Gastrocnemius medialis (tissue), 4 donors: Measurements from ENCODE around the gene GID8.

Experiments used
- POLR2A ChIP-seq, 2 donors: fragments of 450-650 bp; IDR thresholded peaks; one replicate each; pipeline ENCODE4 v1.6.1; 2017; ENCODE audit warnings: antibody characterized with exemption in 2 of 2, mild to moderate bottlenecking in 2 of 2, moderate library complexity in 2 of 2
- TF ChIP-seq, protein P1 (sequence below), 5 experiments: fragments of 450-650 bp in 3 of 5; fragments of 200-600 bp in 2 of 5; sonication (generic) in 2 of 5; IDR thresholded peaks in 4 of 5; conservative IDR thresholded peaks in 1 of 5; 1 replicate in 4 of 5; 2 replicates in 1 of 5; pipeline ENCODE4 v1.5.1; 2016 to 2019; ENCODE audit warnings: antibody characterized with exemption in 5 of 5, mild to moderate bottlenecking in 3 of 5, moderate library complexity in 3 of 5

DNA sequence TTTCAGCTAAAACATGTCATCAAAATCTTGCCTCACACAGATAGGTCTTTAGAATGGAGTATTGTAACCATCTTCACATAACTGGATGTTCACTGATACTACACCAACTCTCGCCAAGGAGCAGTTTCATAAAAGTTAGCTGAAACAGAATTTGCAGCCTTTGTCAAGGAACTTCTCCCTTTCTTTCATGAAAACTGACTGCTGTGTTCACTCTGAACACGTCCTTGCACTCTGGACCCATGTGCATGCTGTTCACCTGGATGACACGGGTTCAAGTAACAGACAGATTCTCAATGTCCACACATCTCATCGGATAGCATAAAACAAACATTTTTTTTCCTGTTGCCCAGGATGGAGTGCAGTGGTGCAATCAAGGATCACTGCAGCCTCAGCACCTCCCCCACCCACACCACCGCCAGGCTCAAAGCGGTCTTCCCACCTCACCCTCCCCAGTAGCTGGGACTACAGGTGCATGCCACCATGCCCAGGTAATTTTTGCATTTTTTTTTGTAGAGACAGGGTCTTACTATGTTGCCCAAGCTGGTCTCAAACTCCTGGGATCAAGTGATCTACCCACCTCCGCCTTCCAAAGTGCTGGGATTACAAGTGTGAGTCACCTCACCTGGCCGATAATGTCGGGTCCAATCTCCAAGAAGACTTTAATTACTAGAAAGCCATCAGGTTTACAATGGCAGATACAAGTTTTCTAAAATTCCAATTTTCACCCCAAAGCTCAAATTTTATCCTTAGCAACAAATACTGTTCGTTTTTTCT, 21.1 kb upstream of the GID8 start:
- no peak for TF ChIP-seq POLR2A (IDR thresholded peaks at IDR 0.05)
- TF ChIP-seq, protein P1, sequence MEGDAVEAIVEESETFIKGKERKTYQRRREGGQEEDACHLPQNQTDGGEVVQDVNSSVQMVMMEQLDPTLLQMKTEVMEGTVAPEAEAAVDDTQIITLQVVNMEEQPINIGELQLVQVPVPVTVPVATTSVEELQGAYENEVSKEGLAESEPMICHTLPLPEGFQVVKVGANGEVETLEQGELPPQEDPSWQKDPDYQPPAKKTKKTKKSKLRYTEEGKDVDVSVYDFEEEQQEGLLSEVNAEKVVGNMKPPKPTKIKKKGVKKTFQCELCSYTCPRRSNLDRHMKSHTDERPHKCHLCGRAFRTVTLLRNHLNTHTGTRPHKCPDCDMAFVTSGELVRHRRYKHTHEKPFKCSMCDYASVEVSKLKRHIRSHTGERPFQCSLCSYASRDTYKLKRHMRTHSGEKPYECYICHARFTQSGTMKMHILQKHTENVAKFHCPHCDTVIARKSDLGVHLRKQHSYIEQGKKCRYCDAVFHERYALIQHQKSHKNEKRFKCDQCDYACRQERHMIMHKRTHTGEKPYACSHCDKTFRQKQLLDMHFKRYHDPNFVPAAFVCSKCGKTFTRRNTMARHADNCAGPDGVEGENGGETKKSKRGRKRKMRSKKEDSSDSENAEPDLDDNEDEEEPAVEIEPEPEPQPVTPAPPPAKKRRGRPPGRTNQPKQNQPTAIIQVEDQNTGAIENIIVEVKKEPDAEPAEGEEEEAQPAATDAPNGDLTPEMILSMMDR (IDR thresholded peaks at IDR 0.05 in 4 of 5, conservative IDR thresholded peaks at IDR 0.05 in 1 of 5): no peak
